Activated T-helper 1 cell treated with anti-CD3 and anti-CD28 coated beads, Interleukin-12 subunit alpha, Interleukin-12 subunit beta, Interleukin-2, Interleukin-4 antibody, amounts not matched to agents 30 ng/mL and 10 ng/mL and 1 ng/mL, durations not matched to agents 14 hours and 24 hours and 36 hours (primary cell): Measurements from ENCODE around the gene TOP2A. TPM values are rescaled to one million over a fixed set of nuclear protein-coding genes. Genes with fewer than 3 reads are reported as not detected.

Source experiments
- DNase-seq: peaks from one replicate; pipeline ENCODE4 v3.0.0; 2021; ENCODE audit warnings: low spot score
- H3K27ac Mint-ChIP-seq: one replicate; pipeline ENCODE4 v1.8.0; 2021; ENCODE audit warnings: mild to moderate bottlenecking, mixed read lengths
- H3K27me3 Mint-ChIP-seq: one replicate; pipeline ENCODE4 v1.8.0; 2022; ENCODE audit warnings: mild to moderate bottlenecking, moderate library complexity, mixed read lengths; ENCODE audit not compliant: insufficient read depth
- H3K36me3 Mint-ChIP-seq: one replicate; pipeline ENCODE4 v1.8.0; 2021; ENCODE audit warnings: low read depth, mixed read lengths
- H3K4me1 Mint-ChIP-seq: one replicate; pipeline ENCODE4 v1.8.0; 2021; ENCODE audit warnings: low read depth, mixed read lengths
- H3K4me3 Mint-ChIP-seq: one replicate; pipeline ENCODE4 v1.8.0; 2021; ENCODE audit warnings: mild to moderate bottlenecking, moderate library complexity, mixed read lengths
- H3K9me3 Mint-ChIP-seq: one replicate; pipeline ENCODE4 v1.8.0; 2021; ENCODE audit warnings: mixed read lengths
- intact Hi-C: fragments of 100-400 bp; cut with micrococcal nuclease; formaldehyde crosslinking; loops from one replicate; pipeline ENCODE4 v1.15.1; 2024
- total RNA-seq: library from RNA; stranded (reverse); gene quantifications from 2 replicates; pipeline ENCODE4 v1.2.3, GENCODE V29; 2022

Gene TOP2A
- total RNA-seq, 1 donor from 2014 or later, result 161 TPM

GRCh38 chr17:40355123-40355803 lies 62.4 kb downstream of the TOP2A start:
- intact Hi-C loops, result loop anchor here (1.0 to 5.0 kb wide), 4 partner anchors 38 to 267 kb away; no protein-coding TSS in a partner anchor
- no peak overlapping the region for H3K4me3 Mint-ChIP-seq

GRCh38 chr17:40354221-40355122 lies 63.2 kb downstream of the TOP2A start:
- no peak for DNase-seq
- Mint-ChIP-seq H3K27me3 (no peaks in the 10 kb centered on the region), H3K27ac (no peak overlapping the region), H3K9me3 (no peaks in the 10 kb centered on the region), H3K36me3 (peaks cover 17% of the 10 kb centered on the region), H3K4me3 (no peak overlapping the region), H3K4me1 (peaks cover 23% of the 10 kb centered on the region)
- intact Hi-C loops, result loop anchor here (1.0 to 5.0 kb wide), 4 partner anchors 37 to 268 kb away; no protein-coding TSS in a partner anchor

More at GRCh38 chr17:40355123-40355803, 62.4 kb downstream of the TOP2A start:
- H3K9me3 Mint-ChIP-seq, result no peaks in the 10 kb centered on the region
- H3K4me1 Mint-ChIP-seq, result peaks cover 20% of the 10 kb centered on the region
- no peaks in the 10 kb centered on the region for H3K27me3 Mint-ChIP-seq
- peak; percentile 71 for DNase-seq
- no peak overlapping the region for H3K27ac Mint-ChIP-seq
- H3K36me3 Mint-ChIP-seq, result peaks cover 15% of the 10 kb centered on the region

- Mint-ChIP-seq H3K4me1 (peaks cover 15% of the 10 kb centered on the region), H3K9me3 (no peaks in the 10 kb centered on the region), H3K4me3 (no peak overlapping the region), H3K27ac (no peak overlapping the region), H3K27me3 (no peaks in the 10 kb centered on the region), H3K36me3 (peaks cover 24% of the 10 kb centered on the region)
- intact Hi-C loops, result no loop called here
- no peak for DNase-seq
Measured at GRCh38 chr17:40352779-40353394, 64.8 kb downstream of the TOP2A start.

GRCh38 chr17:40352237-40352778 lies 65.4 kb downstream of the TOP2A start:
- no peak for DNase-seq
- intact Hi-C loops, result no loop called here
- H3K27me3 Mint-ChIP-seq, result no peaks in the 10 kb centered on the region
- H3K36me3 Mint-ChIP-seq, result peaks cover 24% of the 10 kb centered on the region
- peak overlapping the region; percentile 31 for H3K27ac Mint-ChIP-seq
- H3K4me1 Mint-ChIP-seq, result peaks cover 15% of the 10 kb centered on the region
- no peak overlapping the region for H3K4me3 Mint-ChIP-seq
- H3K9me3 Mint-ChIP-seq, result no peaks in the 10 kb centered on the region

- no peak overlapping the region for H3K27ac Mint-ChIP-seq
- H3K4me1 Mint-ChIP-seq, result peaks cover 15% of the 10 kb centered on the region
- intact Hi-C loops, result no loop called here
- DNase-seq, result no peak
- H3K9me3 Mint-ChIP-seq, result no peaks in the 10 kb centered on the region
- peaks cover 24% of the 10 kb centered on the region for H3K36me3 Mint-ChIP-seq
- no peaks in the 10 kb centered on the region for H3K27me3 Mint-ChIP-seq
- H3K4me3 Mint-ChIP-seq, result no peak overlapping the region
Measured at GRCh38 chr17:40351359-40352236, 66.1 kb downstream of the TOP2A start.

- Mint-ChIP-seq H3K4me1 (peaks cover 20% of the 10 kb centered on the region), H3K27me3 (no peaks in the 10 kb centered on the region), H3K36me3 (peaks cover 24% of the 10 kb centered on the region), H3K9me3 (no peaks in the 10 kb centered on the region), H3K4me3 (no peak overlapping the region), H3K27ac (no peak overlapping the region)
- DNase-seq, result no peak
- intact Hi-C loops, result no loop called here
Measured at GRCh38 chr17:40350689-40351358, 66.9 kb downstream of the TOP2A start.

GRCh38 chr17:40349895-40350688 lies 67.6 kb downstream of the TOP2A start:
- intact Hi-C loops, result no loop called here
- H3K4me3 Mint-ChIP-seq, result no peak overlapping the region
- H3K27me3 Mint-ChIP-seq, result no peaks in the 10 kb centered on the region
- no peak for DNase-seq
- no peak overlapping the region for H3K27ac Mint-ChIP-seq
- H3K4me1 Mint-ChIP-seq, result peaks cover 21% of the 10 kb centered on the region
- H3K9me3 Mint-ChIP-seq, result no peaks in the 10 kb centered on the region
- H3K36me3 Mint-ChIP-seq, result peaks cover 19% of the 10 kb centered on the region

GRCh38 chr17:40349477-40349894 lies 68.2 kb downstream of the TOP2A start:
- H3K27me3 Mint-ChIP-seq, result no peaks in the 10 kb centered on the region
- intact Hi-C loops, result no loop called here
- peaks cover 26% of the 10 kb centered on the region for H3K4me1 Mint-ChIP-seq
- H3K27ac Mint-ChIP-seq, result peak overlapping the region; percentile 27
- H3K36me3 Mint-ChIP-seq, result peaks cover 19% of the 10 kb centered on the region
- H3K4me3 Mint-ChIP-seq, result no peak overlapping the region
- no peak for DNase-seq
- H3K9me3 Mint-ChIP-seq, result no peaks in the 10 kb centered on the region

- no peaks in the 10 kb centered on the region for H3K27me3 Mint-ChIP-seq
- no peak overlapping the region for H3K4me3 Mint-ChIP-seq
- peaks cover 19% of the 10 kb centered on the region for H3K36me3 Mint-ChIP-seq
- no peaks in the 10 kb centered on the region for H3K9me3 Mint-ChIP-seq
- intact Hi-C loops, result no loop called here
- peaks cover 32% of the 10 kb centered on the region for H3K4me1 Mint-ChIP-seq
- DNase-seq, result no peak
- peak overlapping the region; percentile 27 for H3K27ac Mint-ChIP-seq
Measured at GRCh38 chr17:40348562-40349476, 68.9 kb downstream of the TOP2A start.

- no peak overlapping the region for H3K27ac Mint-ChIP-seq
- no peaks in the 10 kb centered on the region for H3K27me3 Mint-ChIP-seq
- intact Hi-C loops, result no loop called here
- H3K4me1 Mint-ChIP-seq, result peaks cover 38% of the 10 kb centered on the region
- DNase-seq, result no peak
- H3K4me3 Mint-ChIP-seq, result no peak overlapping the region
- H3K9me3 Mint-ChIP-seq, result no peaks in the 10 kb centered on the region
- peaks cover 20% of the 10 kb centered on the region for H3K36me3 Mint-ChIP-seq
Measured at GRCh38 chr17:40348136-40348504, 69.6 kb downstream of the TOP2A start.
